GM18517 (cell line): ENCODE data around the gene CCL22.

Source experiments
- ATAC-seq: cut with Tn5 transposase; IDR thresholded peaks from one replicate; pipeline ENCODE4 v1.9.1; 2021; ENCODE audit warnings: mild to moderate bottlenecking, moderate library complexity; ENCODE audit not compliant: unreplicated experiment

The CCL22 gene

DNA sequence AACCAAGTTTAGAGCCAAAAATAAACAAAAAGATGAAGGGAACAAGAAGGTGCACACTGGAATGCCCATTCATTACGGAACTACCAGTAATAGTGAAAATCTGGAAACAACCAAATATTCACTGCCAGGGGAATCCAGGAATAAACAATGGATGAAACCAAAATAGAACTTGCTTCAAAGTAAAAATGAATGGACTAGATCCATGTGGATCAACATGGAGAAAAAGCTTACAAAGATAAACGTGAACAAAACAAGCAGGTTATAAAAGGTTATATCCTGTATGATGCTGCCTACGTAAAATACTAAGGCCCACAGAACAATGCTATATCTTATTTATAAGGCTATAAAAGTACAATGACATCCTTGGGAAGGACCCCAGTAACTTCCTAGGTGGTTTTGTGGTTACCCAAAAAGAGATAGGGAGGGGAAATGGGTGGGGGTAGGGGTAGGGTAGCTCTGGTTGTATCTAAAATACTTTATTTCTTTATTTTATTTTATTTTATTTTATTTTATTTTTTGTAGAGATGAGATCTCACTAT lies 12.8 kb upstream of the CCL22 start:
- ATAC-seq: no peak

DNA sequence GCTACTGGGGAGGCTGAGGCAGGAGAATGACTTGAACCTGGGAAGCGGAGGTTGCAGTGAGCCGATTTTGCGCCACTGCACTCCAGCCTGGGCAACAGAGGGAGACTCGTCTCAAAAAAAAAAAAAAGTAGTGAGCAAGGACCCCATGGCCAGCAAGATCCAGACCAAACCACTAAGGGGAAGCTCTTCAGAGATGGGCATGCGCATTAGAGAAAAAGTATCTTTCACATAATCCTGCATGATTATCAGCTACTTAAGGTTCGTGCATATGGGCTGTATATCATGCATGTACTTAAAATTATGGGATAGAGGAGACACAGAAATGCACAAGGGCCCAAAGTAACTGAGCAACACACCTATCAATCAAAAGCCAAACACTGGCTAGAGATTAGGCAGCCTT lies 10.7 kb upstream of the CCL22 start:
- ATAC-seq: no peak

DNA sequence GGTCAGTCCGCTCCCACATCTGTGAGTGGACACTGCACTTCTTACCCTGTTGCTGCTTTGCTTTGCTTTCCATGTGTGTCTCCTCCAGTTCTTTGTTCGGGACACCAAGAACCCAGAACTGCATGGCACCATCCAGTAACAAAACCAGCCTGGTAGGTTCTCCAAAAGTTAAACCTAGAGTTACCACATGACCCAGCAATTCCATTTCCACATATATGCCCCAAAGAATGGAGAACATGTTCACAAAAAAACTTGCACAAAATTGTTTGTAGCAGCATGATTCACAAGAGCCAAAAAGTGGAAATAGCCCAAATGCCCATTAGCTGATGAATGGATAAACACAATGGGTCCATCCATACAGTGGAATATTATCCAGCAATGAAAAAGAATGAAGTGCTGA lies 10.3 kb upstream of the CCL22 start:
- ATAC-seq: no peak

DNA sequence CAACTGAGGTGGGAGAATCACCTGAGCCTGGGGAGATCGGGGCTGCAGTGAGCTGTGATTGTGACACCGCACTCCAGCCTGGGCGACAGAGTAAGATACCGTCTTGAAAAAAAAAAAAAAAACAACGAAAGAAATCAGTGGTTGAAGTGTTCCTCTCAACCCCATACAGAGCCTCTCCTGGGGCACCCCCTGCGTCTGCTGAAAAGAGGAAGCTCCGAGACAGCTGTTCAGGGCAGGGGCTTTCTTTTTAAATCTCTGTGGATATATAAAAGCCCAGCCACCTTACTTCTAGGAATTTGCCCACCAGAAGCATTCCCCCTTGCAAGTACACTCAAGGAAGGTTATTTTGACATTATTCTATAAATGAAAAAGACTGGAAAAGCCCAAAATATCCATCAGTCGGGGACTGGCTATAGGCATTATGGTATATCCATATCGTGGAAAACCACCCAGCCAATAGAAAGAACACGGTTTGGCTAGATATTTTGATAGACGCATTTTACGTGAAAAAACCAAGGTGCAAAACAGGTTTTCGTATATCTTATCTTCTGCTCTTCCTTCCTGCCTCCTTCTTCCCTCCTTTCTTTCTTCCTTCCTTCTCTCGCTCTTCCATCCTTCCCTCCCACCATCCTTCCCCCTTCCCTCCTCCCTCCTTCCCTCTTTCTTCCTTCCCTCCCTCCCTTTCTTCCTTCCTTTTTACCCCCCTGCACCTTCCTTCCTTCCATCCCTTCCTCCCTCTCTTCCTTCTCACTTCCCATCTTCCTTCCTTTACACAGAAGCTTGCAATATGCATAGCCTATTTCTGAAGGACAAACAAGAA lies 9.2 kb upstream of the CCL22 start:
- peak; percentile 85 for ATAC-seq

DNA sequence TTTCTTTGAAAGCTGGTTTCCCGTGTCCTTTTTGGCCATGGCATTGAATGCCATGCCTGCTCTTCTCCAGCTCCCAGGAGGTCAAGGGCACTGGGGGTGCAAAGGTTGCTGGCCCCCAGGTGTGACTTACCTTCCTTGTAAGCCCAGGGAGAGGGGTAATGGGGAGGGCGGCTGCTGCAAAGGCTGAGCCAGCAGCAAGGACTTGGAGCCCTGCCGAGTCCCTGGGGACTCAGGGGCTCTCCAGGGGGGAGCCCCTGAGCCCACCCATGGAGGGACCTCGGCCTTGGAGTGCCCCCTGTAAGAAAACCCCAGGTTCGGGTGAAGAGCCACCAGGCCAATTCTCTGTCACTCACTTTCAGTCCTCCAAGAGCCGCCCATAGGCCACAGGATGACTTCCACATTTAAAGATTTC lies 5.9 kb upstream of the CCL22 start:
- ATAC-seq: no peak

DNA sequence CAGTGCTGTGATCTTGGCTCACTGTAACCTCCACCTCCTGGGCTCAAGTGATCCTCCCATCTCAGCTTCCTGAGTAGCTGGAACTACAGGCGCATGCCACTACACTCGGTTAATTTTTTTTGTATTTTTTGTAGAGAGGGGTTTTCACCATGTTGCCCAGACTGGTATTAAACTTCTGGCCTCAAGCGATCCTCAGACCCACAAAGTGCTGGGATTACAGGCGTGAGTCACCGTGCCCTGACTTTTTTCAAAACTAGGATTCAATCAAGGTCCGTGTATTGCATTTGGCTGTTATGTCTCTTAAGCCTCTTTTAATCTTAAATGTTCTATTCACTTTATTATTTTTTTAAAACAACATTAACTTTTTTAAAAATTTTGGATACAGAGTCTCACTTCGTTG lies 4.3 kb upstream of the CCL22 start:
- no peak for ATAC-seq

DNA sequence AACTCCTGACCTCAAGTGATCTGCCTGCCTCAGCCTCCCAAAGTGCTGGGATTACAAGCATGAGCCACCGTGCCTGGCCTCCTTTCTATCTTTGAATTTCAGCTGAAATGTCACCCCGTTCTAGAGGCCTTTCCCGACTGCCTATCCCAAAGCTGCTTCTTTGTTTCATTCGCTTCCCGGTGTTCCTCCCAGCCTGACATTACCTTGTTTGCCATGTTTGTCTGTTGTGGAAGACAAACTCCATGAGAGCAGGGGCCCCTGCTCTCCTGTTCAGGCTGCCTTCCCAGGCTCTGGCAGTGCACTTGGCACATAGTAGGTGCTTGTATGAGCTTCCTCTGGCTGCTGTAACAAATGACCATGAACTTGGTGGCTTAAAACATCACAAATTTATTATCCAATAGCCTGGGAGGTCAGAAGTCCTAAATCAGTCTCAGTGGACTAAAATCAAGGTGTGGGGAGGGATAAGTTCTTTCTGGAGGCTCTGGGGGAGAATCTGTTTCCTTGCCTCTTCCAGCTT lies 2.6 kb upstream of the CCL22 start:
- ATAC-seq: no peak

DNA sequence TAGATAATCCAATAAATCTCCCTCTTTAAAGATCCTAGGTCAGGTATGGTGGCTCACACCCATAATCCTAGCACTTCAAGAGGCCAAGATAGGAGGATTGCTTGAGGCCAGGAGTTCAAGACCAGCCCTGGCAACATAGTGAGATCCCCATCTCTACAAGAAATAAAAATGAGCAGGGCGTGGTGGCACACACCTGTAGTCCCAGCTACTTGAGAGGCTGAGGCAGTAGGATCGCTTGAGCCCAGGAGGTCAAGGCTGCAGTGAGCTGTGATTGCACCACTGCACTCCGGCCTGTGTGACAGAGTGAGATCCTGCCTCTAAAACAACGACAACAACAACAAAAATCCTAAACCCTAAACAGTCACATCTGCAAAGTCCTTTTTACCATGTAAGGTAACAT lies 2.0 kb upstream of the CCL22 start:
- no peak for ATAC-seq

DNA sequence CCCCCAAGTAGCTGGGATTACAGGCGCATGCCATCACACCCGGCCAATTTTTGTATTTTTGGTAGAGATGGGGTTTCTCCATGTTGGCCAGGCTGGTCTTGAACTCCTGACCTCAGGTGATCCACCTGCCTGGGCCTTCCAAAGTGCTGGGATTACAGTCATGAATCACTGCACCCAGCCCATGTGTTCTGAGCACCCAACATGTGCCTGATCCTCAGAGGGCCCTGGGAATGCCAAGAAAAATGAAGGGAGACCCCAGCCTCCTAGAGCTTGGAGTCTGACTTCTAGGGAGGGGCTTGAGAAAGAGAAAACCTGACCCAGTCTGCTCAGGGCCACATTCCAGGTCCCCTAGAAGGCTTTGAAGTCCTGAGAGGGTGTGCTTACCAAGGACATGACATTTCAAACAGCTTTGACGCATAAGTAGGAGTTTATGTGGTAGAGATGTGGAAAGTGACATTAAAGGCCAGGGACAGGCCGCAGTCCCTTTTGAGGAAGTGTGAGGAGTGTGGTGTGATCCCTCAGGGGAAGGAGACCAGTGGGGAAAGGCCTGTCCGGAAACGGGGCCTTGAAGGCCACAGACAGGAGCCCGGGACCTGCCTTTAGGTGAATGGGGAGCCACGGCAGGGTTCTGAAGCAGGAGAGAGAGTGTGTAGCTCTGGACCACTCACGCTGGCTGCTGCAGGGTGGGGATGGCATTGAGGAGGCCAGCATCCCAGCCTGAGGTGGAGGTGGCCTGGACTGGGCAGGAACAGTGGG lies 1.1 kb upstream of the CCL22 start:
- no peak for ATAC-seq

DNA sequence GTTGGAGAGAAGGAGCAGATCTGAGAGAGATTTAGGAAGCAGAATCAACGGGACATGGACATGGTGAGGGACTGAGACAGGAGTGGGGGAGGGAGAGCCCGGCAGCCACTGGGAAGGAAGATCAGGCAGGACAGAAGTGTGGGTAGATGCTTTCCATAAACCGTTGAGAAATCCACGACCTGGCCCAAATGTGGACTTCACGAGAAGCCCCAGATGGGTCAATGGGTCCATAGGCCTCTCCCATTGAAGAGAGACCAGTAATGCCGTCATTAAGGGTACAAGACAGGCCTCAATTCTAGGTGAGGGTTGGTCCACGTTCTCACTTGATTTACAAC lies 530 bp upstream of the CCL22 start:
- no peak for ATAC-seq

DNA sequence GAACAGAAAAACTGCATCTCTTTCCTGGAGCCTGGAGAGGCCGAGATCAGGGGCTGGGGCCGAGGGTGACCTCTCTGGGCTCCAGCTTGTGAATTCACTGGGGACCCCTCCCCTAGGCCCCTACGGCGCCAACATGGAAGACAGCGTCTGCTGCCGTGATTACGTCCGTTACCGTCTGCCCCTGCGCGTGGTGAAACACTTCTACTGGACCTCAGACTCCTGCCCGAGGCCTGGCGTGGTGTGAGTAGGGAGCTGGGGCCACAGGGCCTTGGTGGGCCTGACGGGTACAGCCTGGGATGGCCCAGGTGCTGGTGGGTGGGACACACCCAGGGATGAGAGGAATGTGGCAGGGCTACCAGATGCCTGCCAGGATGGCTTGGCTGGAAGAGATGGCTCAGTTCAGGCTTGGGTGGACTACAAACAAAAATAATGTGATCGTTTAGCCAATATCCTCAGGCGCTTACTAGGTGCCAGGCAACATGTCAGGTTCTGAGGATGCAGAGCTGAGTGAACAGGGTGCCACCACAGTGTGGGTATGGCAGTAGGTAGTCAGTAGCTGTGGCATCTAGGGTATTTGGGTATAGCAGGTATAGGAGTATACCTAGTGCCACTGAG lies 1.8 kb downstream of the CCL22 start:
- ATAC-seq: no peak

DNA sequence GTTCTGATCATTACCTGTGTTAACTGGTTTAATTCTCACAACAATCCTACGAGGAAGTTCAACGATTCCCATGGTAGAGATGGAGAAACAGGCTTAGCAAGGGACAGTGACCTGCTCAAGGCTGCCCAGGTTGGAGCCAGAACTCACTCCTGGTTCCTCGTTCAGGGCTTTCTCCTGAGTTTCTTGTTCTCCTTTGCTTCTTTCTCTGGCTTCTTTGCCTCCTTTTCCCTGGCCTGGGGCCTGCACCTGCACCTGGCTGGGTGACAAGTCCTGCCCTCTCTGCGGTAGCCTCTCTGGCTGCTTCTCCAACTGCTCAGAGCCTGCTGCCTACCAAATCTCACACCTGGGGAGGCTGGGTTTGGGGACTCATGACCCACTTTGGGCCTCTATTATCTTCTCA lies 2.8 kb downstream of the CCL22 start:
- no peak for ATAC-seq

DNA sequence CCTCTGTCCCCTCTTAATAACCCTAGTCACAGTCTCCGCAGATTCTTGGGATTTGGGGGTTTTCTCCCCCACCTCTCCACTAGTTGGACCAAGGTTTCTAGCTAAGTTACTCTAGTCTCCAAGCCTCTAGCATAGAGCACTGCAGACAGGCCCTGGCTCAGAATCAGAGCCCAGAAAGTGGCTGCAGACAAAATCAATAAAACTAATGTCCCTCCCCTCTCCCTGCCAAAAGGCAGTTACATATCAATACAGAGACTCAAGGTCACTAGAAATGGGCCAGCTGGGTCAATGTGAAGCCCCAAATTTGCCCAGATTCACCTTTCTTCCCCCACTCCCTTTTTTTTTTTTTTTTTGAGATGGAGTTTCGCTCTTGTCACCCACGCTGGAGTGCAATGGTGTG lies 5.6 kb downstream of the CCL22 start:
- no peak for ATAC-seq

DNA sequence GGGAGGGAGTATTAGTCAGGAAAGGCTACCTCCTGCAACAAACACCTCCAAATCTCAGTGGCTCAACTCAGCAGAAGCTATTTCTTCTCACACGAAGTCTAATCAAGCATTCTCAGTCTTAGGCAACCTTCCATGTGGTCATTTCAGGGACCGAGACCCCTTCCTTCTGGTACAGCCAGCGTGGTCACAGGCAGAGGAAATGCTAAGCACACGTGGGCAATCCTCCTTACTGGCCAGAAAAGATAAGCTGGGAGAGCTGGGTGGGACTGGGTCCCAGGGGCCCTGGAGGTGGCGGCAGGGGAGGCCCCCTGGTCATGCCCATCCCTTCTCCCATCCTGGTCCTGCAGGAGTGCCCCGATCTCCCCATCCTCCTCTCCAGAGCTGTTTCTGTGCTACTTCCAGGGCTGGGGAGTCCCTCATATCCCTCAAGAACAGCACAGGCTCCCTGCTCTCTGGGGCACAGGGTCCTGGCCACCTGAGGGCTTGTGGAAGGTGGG lies 8.0 kb downstream of the CCL22 start:
- ATAC-seq: no peak

DNA sequence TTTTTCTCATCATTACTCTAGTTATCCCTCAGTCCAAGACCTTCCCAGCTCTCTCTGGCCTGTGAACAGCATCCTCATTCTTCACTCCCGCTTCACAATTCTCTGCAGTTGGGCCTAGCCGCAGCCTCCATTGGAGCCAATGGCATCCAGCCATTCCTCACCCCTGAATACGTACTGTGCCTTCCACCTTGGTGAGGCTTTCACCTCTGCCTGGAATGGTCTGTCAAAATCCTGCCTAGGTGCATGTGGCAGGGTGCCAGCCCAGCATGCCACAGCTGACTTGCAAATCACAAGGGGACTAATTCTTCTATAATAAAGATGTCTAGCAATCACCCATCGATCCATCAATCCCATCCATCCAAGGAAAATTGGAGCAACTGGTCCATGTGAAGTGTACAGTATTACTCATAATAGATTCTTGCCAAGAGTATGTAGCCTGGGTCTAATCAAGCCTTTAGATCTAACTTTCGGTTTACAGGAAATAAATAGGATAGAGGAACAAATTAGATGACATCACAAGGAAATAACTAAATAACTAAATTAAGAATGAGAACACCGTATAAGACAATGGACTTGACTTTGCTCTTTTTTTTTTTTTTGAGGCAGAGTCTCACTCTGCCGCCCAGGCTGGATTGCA lies 8.7 kb downstream of the CCL22 start:
- ATAC-seq: no peak

DNA sequence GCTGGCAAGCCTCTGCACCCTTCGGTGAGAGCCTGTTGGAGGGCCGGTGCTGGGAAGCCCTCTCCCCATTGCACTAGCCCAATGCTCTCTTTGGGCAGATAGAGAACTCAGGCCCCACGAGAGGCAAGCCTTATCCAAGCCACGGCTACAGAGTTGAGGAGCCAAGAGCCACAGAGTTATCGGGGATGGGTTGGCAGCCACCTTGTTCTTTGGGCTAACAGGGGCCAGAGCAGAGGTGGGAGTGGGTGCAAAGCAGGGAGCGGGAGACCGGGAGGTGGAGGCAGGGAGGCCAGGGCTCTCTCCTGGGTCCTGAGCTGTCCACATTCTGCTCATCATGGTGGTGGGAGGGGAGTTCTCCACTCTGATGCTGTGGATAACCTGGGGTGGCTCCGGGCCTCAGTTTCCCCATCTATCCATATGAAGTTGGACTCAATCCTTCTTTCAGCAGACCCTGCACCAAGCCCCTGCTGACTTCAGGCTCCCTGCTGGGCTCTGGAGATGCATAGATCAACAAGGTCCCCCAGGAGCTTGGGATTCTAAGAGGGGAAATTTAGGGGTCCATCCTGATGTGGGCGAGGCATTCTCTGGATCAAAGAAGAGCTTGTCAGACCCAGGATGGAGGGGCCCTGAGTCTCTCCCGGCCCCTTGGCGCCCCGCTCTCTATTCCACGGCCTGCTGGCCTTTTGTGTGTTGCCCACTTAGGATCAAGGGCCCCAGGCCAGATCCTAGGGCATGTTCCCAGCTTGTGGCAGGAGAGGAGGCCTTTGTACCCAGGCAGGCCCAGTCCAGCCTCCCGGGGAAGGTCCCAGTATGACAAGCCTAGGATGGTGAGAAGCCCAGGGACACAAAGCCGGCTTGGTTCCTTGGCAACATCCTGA lies 13.2 kb downstream of the CCL22 start:
- no peak for ATAC-seq

DNA sequence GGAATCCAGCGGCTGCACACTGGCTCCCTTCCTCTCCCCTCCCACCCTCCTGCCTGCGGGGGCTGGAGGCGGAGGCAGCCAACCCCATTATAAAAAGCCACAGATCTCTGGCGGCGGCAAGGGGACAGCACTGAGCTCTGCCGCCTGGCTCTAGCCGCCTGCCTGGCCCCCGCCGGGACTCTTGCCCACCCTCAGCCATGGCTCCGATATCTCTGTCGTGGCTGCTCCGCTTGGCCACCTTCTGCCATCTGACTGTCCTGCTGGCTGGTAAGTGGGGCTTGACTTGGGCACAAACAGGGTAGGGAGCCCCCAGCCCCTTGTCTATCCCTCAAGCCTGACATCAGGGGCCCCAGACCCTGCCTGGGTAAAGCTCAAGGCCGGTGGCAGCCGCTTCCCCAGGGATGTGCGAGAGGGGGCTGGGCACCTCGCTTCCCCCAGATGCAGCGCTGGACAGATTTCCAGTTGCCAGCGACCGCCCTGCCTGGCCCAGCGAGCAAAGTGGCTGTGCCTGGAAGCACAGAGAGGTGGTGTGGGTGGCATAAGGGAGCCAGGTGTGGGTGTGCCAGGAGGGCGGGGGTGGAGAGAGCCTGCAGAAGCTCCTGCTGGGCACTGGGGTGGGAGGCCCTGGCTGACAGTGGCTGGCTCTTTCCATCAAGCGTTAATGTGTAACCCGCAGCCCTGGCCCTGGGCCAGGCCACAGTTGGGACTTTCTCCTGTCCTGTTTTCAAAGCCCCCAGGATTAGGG lies 14.0 kb downstream of the CCL22 start, which contains the start of gene CX3CL1:
Gene CX3CL1, plus strand, starts transcription at position 119 of the 745 bp plus-strand sequence. Its CDS starts 79 bp downstream, at position 198.
- no peak for ATAC-seq

DNA sequence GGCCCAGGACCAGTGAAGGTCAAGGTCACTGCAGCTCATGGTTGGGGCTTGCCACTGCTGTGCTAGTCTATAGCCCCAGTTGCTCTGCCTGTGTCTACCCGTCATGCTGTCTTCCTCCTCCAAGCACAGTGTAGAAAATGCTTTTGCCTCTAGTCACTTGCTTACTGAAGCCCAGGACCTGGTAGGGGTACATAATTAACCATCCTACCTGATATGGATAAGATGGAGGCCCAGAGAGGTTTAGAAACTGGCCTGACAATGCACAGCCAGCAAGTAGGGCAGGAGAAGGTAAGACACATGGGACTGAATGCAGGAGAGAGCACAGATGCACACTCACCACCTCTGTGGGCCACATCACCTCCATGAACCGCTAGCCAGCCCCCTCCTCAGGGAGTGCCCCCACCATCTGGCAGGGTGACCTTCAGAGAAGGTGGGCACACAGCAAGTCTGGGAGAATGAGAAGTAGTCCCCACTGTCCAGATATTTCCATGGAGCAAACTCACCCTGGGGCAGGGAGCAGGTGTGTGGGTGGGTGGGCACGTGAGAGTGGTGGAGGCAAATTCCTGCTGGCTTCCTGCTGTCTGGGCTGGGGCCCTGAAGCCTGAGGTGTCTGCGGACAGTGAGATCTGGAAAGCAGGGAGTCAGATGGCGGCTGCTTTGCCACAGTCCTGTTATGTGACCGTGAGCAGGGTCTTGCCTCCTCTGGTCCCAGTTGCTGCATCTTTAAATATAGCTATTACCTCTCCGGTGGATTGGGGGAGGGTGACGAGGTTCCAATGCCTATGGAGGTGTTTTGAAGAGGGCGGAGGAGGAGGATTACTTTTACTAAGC lies 14.7 kb downstream of the CCL22 start:
- ATAC-seq: no peak
